Left ventricle myocardium inferior (tissue), 1 donor: ENCODE results near the gene DNAAF8. TPM values are rescaled to one million over a fixed set of nuclear protein-coding genes. Genes with fewer than 3 reads are reported as not detected.

Source experiments
- DNase-seq: peaks from one replicate; pipeline ENCODE4 v3.0.0-alpha.2; 2020
- H3K27ac ChIP-seq: fragments of 200-600 bp; replicated peaks from 2 replicates; pipeline ENCODE4 v1.8.0; 2021
- H3K27me3 ChIP-seq: fragments of 200-600 bp; 2 replicates; pipeline ENCODE4 v1.8.0; 2021; ENCODE audit warnings: low read depth
- H3K36me3 ChIP-seq: fragments of 200-600 bp; 2 replicates; pipeline ENCODE4 v1.8.0; 2021
- H3K4me1 ChIP-seq: fragments of 200-600 bp; 2 replicates; pipeline ENCODE4 v1.8.0; 2021
- H3K4me3 ChIP-seq: fragments of 200-600 bp; 2 replicates; pipeline ENCODE4 v1.8.0; 2021; ENCODE audit warnings: mild to moderate bottlenecking, moderate library complexity
- H3K9me3 ChIP-seq: fragments of 200-600 bp; replicated peaks from 2 replicates; pipeline ENCODE4 v1.8.0; 2021
- intact Hi-C: fragments of 100-400 bp; cut with micrococcal nuclease; formaldehyde crosslinking; loops from one replicate; pipeline ENCODE4 v1.11.0; 2022
- total RNA-seq: library from RNA; stranded (reverse); fragmentation: NEBNext Ultra II Directional; extraction: Animal tissue kit (Norgen Biotek cat#: 25700); gene quantifications from one replicate; pipeline ENCODE4 v1.2.1, GENCODE V29; 2021
- TF ChIP-seq, protein P1 (sequence below): fragments of 200-600 bp; IDR thresholded peaks from 2 replicates; pipeline ENCODE4 v1.8.0; 2021; ENCODE audit warnings: antibody characterized with exemption, mild to moderate bottlenecking, borderline replicate concordance
- donor health status: DM: no; HTN: yes; CAD: no; lungs with severe emphysema.

Gene DNAAF8
- total RNA-seq, 1 donor from 2014 or later = 0.77 TPM

GRCh38 chr16:4798456-4798855 is 64.1 kb downstream of the DNAAF8 start:
- intact Hi-C loops = no loop called here
- Histone ChIP-seq H3K4me3 (no peak overlapping the region), H3K9me3 (no peaks in the 10 kb centered on the region), H3K27me3 (no peaks in the 10 kb centered on the region), H3K36me3 (peaks cover 30% of the 10 kb centered on the region), H3K27ac (no peak overlapping the region), H3K4me1 (peaks cover 34% of the 10 kb centered on the region)
- DNase-seq = no peak
- TF ChIP-seq, protein P1, sequence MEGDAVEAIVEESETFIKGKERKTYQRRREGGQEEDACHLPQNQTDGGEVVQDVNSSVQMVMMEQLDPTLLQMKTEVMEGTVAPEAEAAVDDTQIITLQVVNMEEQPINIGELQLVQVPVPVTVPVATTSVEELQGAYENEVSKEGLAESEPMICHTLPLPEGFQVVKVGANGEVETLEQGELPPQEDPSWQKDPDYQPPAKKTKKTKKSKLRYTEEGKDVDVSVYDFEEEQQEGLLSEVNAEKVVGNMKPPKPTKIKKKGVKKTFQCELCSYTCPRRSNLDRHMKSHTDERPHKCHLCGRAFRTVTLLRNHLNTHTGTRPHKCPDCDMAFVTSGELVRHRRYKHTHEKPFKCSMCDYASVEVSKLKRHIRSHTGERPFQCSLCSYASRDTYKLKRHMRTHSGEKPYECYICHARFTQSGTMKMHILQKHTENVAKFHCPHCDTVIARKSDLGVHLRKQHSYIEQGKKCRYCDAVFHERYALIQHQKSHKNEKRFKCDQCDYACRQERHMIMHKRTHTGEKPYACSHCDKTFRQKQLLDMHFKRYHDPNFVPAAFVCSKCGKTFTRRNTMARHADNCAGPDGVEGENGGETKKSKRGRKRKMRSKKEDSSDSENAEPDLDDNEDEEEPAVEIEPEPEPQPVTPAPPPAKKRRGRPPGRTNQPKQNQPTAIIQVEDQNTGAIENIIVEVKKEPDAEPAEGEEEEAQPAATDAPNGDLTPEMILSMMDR = no peak

Other genes with a start within 250 kb of the DNAAF8 start
- gene CDIP1, start 195.8 kb upstream of the DNAAF8 start, total RNA-seq = 48.5 TPM
- 0.08 TPM for gene C16orf96, start 178.2 kb upstream of the DNAAF8 start, total RNA-seq
- gene UBALD1, start 119.6 kb upstream of the DNAAF8 start, total RNA-seq = 24.7 TPM
- 30.5 TPM for gene MGRN1, start 109.7 kb upstream of the DNAAF8 start, total RNA-seq
- gene NUDT16L1, start 41.0 kb upstream of the DNAAF8 start, total RNA-seq = 61.9 TPM
- gene ANKS3, start 266 bp upstream of the DNAAF8 start, total RNA-seq = 8.7 TPM
- gene ZNF500, start 32.6 kb downstream of the DNAAF8 start, total RNA-seq = 5.4 TPM
- gene SEPTIN12, start 53.8 kb downstream of the DNAAF8 start, total RNA-seq = not detected
- not detected for gene SMIM22, start 60.8 kb downstream of the DNAAF8 start, total RNA-seq
- gene ROGDI, start 68.1 kb downstream of the DNAAF8 start, total RNA-seq = 97.4 TPM
- gene GLYR1, start 112.8 kb downstream of the DNAAF8 start, total RNA-seq = 86.7 TPM
- 41.1 TPM for gene UBN1, start 112.9 kb downstream of the DNAAF8 start, total RNA-seq
- gene PPL, start 202.6 kb downstream of the DNAAF8 start, total RNA-seq = 7.6 TPM
- 15.5 TPM for gene SEC14L5, start 223.8 kb downstream of the DNAAF8 start, total RNA-seq